Muscle of leg (tissue), 11 donors: ENCODE data around the gene ATAD3B. TPM values are rescaled to one million over a fixed set of nuclear protein-coding genes. Genes with fewer than 3 reads are reported as not detected.
A peak's percentile ranks its signal among the peaks of the same experiment; 100 is the strongest.
"Not testable (repeated sequence)": the region's sequence is repeated elsewhere in the genome, so short reads cannot be mapped to it uniquely, and the experiment has no call there.

Experiments
- DNase-seq: peaks from one replicate; pipeline ENCODE4 v3.0.0; 2013
- H3K27ac ChIP-seq: one replicate; pipeline ENCODE4 v1.5.1; 2013; ENCODE audit warnings: mild to moderate bottlenecking, low read length, control low read depth
- H3K27me3 ChIP-seq: one replicate; pipeline ENCODE4 v1.6.1; 2013; ENCODE audit warnings: low read length; ENCODE audit not compliant: control insufficient read depth, insufficient read depth
- H3K36me3 ChIP-seq: one replicate; pipeline ENCODE4 v1.6.1; 2013; ENCODE audit warnings: low read length; ENCODE audit not compliant: control insufficient read depth, insufficient read depth
- H3K4me1 ChIP-seq: one replicate; pipeline ENCODE4 v1.6.1; 2013; ENCODE audit warnings: low read length; ENCODE audit not compliant: control insufficient read depth, insufficient read depth
- H3K4me3 ChIP-seq: one replicate; pipeline ENCODE4 v1.5.1; 2013; ENCODE audit warnings: low read length, control low read depth
- H3K9me3 ChIP-seq: replicated peaks from 2 replicates; pipeline ENCODE4 v1.6.1; 2013; ENCODE audit warnings: low read depth, low read length; ENCODE audit not compliant: control insufficient read depth
- WGBS: methylation state at CpG from one replicate; pipeline ENCODE4 v1.1.5; 2013; ENCODE audit warnings: missing lambda C conversion rate; ENCODE audit not compliant: insufficient coverage; 5-methylcytosine and 5-hydroxymethylcytosine counted together
- polyA plus RNA-seq, 8 donors: library from polyadenylated mRNA; unstranded; fragments of 120-200 nt; gene quantifications; one replicate each; pipeline versions ENCODE4 v1.2.1 to v1.2.3, GENCODE V29; 2013; ENCODE audit warnings: inconsistent platforms in 1 of 8, low replicate concordance in 1 of 8; ENCODE audit not compliant: insufficient read length in 8 of 8, insufficient read depth in 1 of 8
- total RNA-seq: library from RNA; stranded (reverse); fragments of 120-200 nt; gene quantifications from one replicate; pipeline ENCODE4 v1.2.4, GENCODE V29; 2013

ATAD3B gene
- total and polyA plus RNA-seq, 9 donors = 9.6 to 16.5 (median 13.9) TPM

DNA sequence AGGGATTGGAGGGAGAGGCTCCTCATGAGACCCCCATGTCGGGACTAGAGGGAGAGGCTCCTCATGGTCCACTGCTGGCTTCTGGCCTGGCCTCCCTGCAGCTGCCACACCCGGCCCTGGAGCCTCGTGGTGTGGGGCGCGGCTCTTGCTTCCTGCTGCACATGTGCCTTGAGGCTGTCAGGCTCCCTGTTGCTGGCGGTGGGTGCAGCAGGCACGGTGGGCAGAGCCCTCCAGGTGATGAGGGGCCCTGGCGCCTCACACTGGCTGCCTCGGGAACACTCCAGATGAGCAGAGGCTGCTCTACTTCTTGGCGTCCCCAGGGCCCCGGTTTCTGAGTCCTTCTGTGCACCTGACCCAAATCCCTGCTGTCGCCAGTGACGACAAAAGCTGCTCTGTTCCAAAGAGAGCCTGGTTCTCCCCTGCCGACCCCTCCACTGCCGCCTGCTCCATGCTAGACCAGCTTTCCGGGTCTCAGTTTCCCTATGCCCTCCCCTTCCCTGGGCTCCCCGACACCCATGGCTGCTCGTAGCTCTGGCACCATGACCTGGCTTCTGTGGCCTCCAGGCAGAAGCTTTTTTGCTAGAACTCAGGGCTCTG lies 9.7 kb upstream of the ATAD3B start:
- 56% methylated on average over 17 of the region's 18 CpGs for WGBS
- no peak overlapping the region for H3K27ac ChIP-seq

DNA sequence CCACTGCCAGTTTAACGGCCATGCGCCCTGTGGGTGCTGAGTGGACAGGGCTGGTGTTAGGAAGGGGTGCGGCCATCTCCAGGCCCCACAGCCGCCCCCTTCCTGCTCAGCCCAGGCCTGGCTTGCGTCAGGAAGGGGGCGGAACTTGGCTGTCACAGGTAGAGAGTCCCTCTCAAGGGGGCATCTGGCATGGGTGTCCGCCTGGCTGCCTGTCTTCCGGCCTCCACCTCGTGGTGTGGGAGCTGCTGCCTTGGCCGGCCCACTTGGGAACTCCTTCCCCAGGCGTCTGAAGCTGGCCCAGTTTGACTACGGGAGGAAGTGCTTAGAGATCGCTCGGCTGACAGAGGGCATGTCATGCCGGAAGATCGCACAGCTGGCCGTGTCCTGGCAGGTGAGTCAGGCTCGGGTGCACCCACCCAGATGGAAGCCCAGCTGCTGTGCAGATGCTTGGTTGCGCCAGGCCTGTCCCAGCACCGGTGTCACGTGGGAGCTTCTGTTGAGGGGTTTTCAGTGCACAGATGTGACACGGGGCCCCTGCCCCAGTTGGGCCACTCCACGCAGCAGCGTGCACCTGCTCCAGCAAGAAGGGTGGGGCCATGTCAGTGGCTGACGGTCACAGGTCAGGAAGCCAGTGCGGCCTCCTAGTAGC lies 9.1 kb upstream of the ATAD3B start:
- Histone ChIP-seq H3K36me3 (no peaks in the 10 kb centered on the region), H3K27me3 (no peaks in the 10 kb centered on the region), H3K4me1 (peaks cover 10% of the 10 kb centered on the region), H3K27ac (no peak overlapping the region), H3K4me3 (no peak overlapping the region), H3K9me3 (no peaks in the 10 kb centered on the region)
- 42% methylated on average over 21 of the region's 26 CpGs for WGBS
- no peak for DNase-seq

More for the DNA sequence above, 9.7 kb upstream of the ATAD3B start:
- no peak for DNase-seq
- no peak overlapping the region for H3K4me3 ChIP-seq
- H3K36me3 ChIP-seq = no peaks in the 10 kb centered on the region
- peaks cover 10% of the 10 kb centered on the region for H3K4me1 ChIP-seq
- no peaks in the 10 kb centered on the region for H3K9me3 ChIP-seq
- no peaks in the 10 kb centered on the region for H3K27me3 ChIP-seq

DNA sequence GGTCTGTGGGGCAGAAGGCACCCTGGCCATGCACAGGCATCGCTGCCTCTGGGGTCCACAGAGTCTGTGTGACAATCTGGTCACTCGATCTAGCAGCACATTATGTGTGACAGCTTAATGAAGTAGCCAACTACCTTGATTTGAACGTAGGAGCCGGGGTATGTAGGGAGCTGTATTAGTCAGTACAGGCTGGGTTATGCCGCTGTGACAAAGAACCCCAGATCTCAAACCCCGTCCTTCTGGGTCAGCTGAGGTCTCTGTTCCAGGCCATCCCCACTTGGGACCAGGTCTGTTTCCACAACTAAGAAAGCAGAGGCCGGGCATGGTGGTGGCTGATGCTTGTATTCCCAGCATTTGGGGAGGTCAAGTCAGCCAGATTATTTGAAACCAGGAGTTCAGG lies 8.3 kb upstream of the ATAD3B start:
- Histone ChIP-seq H3K4me3 (no peak overlapping the region), H3K27ac (no peak overlapping the region), H3K9me3 (no peaks in the 10 kb centered on the region), H3K36me3 (no peaks in the 10 kb centered on the region), H3K4me1 (peaks cover 10% of the 10 kb centered on the region), H3K27me3 (no peaks in the 10 kb centered on the region)
- no peak for DNase-seq
- WGBS = 73% methylated on average over 6 of the region's 7 CpGs

DNA sequence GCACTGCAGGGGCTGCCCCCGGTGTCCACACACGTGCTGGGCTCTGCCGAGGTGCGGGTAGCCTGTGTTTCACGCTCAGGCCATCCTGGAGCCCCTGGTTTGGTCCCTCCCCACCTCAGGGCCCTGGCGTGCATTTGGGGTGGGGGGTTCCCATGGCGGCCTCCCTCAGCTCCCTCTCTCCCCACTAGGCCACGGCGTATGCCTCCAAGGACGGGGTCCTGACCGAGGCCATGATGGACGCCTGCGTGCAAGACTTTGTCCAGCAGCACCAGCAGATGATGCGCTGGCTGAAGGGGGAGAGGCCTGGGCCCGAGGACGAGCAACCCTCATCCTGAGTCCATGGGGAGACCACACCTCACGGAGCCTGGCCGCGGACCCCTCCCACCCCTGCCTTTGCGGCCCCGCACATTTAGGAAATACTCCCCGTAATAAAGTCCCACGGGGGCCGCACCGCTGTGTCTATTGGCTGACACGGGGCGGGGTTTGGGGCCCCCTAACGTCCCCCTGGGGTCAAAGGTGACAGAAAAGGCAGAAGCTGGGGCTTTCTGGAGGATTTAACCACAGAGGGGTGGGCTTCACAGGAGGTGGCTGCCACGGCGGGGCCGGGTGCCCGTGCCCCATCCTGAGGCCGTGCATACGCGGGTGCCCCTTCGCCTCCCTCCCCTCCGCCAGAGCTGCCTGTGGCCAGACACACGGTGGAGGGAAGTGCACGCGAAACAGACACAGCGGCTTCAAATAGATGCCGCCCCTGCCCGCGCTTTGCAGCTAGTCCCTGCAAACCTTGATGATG lies 3.2 kb upstream of the ATAD3B start:
- not testable (repeated sequence) for H3K36me3 ChIP-seq, DNase-seq, H3K27me3 ChIP-seq, H3K27ac ChIP-seq, H3K4me3 ChIP-seq, H3K9me3 ChIP-seq
- WGBS = 49% methylated on average over 5 of the region's 44 CpGs
- peaks cover 16% of the 10 kb centered on the region for H3K4me1 ChIP-seq

DNA sequence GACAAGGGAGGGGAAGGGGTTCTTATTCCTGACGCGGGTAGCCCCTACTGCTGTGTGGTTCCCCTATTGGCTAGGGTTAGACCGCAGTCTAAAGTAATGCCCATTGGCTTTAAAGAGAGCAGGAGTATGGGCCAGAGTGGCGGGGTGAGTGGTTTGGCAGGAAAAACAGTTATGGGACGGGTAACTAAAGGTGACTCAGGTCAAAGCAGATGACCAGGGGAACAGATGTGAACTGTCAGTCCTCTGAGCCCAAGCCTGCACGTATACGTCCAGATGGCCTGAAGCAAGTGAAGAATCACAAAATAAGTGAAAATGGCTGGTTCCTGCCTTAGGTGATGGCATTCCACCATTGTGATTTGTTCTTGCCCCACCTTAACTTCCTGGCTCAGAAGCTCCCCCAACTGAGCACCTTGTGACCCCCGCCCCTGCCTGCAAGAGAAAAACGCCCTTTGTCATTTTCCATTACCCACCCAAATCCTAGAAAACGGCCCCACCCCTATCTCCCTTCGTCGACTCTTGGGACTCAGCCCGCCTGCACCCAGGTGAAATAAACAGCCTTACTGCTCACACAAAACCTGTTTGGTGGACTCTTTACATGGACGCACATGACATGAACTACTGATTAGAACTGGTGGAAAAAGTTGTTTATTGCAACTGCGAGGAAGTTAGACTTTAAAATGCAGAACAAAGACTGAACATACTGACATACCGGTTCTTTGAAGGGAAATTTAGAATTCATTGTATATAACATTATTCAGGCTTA lies 758 bp upstream of the ATAD3B start:
- peak overlapping the region; percentile 75 for H3K4me3 ChIP-seq
- no peak for DNase-seq
- peaks cover 17% of the 10 kb centered on the region for H3K4me1 ChIP-seq
- no peaks in the 10 kb centered on the region for H3K27me3 ChIP-seq
- H3K9me3 ChIP-seq = no peaks in the 10 kb centered on the region
- 19% methylated on average over 11 of the region's 16 CpGs for WGBS
- no peaks in the 10 kb centered on the region for H3K36me3 ChIP-seq
- H3K27ac ChIP-seq = peak overlapping the region; percentile 13

DNA sequence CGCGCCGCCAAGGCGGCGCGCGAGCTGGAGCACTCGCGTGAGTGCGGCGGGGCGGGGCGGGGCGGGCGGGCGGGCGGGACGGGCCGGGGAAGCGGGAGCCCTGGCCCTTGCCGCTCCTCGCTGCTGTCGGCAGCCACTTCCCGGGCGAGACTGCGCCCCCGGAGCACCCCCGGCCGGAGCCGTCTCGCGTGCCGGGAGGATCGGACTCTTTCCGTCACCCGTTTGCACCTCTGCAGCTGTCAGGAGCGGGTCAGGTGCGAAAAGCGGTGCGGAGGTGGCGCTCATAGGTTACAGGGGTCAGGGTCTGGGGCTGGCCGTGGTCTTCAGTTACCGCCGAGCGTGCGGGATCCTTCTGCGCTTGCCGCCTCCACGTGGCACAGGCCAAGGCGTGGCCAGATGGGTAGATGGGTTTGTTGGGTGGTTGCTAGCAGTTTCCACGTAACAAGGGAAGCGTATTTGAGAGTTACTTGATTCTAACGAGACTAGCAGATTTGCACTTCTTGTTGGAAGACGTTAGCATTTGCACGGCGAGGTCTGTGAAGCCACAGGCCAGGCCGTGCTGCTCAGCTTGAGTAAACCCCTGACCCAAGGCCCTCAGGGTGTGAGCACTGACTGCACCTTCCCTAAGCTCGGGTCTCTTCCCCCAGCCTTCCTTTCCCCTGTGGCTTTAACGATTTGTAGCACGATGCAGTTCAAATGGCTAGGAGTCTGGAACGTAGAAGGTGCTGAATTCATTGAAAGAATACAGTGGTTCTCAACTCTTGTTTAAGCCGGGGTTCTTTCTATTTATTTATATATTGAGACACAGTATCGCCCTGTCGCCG lies 700 bp downstream of the ATAD3B start:
- not testable (repeated sequence) for H3K27me3 ChIP-seq, DNase-seq, H3K36me3 ChIP-seq, H3K9me3 ChIP-seq, H3K27ac ChIP-seq
- Histone ChIP-seq H3K4me3 (peak overlapping the region; percentile 75), H3K4me1 (peaks cover 17% of the 10 kb centered on the region)
- 0% methylated on average over 35 of the region's 65 CpGs for WGBS

DNA sequence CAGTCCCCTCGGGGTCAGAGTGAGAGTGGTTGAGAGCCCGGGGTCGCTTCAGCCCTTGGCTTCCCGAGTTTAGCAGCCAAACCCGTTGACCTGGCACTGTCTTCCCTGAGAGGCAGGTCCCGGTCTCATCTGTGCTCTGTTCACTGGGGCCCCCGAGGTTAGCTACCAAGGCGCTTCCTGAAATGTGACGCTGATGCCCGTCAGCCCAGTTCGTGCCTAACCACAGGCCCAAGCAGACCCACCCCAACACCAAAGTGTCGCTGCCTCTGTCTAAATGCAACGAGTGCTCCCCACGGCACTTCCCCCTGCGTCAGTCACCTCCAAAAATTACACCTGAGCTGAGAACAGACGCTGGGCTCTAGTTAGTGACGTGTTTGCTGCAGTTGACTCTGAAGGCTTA lies 4.4 kb downstream of the ATAD3B start:
- H3K36me3 ChIP-seq = peaks cover 34% of the 10 kb centered on the region
- WGBS = no CpG with 5 or more reads among the region's 17 CpGs
- H3K4me3 ChIP-seq, H3K9me3 ChIP-seq, DNase-seq, H3K27me3 ChIP-seq, H3K27ac ChIP-seq: not testable (repeated sequence)
- H3K4me1 ChIP-seq = peaks cover 10% of the 10 kb centered on the region

DNA sequence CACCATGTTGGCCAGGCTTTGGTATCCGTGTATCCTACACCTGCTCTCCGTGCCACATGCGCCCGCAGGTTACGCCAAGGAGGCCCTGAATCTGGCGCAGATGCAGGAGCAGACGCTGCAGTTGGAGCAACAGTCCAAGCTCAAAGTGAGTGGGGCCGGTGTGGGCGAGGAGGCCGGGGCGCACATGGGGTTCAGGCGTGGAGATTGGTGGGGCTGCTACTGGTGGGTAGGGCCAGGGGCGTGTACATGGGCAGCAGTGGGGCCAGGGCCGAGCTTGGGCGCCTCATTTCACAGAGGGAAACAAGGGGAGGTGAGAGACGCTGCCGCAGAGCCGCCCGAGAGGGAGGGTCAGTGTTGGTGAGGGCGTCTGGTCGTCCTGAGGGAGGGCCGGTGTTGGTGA lies 5.6 kb downstream of the ATAD3B start:
- Histone ChIP-seq H3K36me3 (peaks cover 37% of the 10 kb centered on the region), H3K4me1 (peaks cover 10% of the 10 kb centered on the region), H3K4me3 (no peak overlapping the region), H3K27ac (no peak overlapping the region), H3K27me3 (no peaks in the 10 kb centered on the region), H3K9me3 (no peaks in the 10 kb centered on the region)
- DNase-seq = no peak
- WGBS = 97% methylated on average over 15 of the region's 22 CpGs

DNA sequence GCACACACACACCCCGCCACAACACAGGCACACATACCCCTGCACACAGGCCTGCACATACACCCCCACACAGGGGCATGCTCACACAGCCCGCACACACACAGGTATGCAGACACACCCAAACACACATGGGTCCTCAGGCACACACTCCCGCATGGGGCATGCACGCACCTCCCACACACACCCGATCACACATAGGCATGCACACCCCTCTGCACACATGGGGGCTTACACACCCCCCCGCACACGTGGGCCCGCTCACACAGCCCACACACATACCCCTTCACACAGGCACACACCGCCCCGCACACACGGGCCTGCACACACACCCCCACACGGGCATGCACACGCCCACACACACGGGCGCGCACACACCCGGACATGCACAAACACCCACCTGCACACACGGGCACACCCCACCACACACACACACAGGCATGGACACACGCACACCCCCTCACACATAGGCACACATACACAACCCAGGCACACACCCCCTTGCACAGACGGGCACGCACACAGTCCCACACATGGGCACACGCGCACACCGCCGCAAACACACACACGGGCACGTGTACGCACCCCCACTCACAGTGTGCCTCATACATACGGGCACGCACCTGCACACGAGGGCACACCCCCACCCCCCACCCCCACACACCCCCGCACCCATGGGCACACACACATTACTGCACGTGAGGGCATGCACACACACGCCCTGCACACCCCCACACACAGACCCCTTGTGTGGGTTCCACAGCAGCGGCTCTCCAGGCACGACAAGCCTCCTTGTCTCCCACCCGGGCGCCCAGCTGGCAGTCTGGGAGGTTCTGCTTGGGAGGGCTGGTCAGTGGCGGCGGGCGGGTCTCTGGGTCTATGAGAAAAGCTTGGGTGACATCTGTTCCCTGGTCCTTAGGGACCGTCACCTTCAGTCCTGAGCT lies 8.3 kb downstream of the ATAD3B start:
- Histone ChIP-seq H3K36me3 (peaks cover 54% of the 10 kb centered on the region), H3K4me3 (no peak overlapping the region), H3K27ac (no peak overlapping the region), H3K9me3 (no peaks in the 10 kb centered on the region), H3K4me1 (no peaks in the 10 kb centered on the region), H3K27me3 (no peaks in the 10 kb centered on the region)
- DNase-seq = no peak
- WGBS = 93% methylated on average over 28 of the region's 42 CpGs
